ENCODE measurements around the gene CD244. TPM values are rescaled to one million over a fixed set of nuclear protein-coding genes. Genes with fewer than 3 reads are reported as not detected.

Gene CD244
- total RNA-seq, 3 donors from 2014 or later (not counting 1 experiment from before 2014, with no cell fraction given): 131 to 193 (median 150) TPM

DNA sequence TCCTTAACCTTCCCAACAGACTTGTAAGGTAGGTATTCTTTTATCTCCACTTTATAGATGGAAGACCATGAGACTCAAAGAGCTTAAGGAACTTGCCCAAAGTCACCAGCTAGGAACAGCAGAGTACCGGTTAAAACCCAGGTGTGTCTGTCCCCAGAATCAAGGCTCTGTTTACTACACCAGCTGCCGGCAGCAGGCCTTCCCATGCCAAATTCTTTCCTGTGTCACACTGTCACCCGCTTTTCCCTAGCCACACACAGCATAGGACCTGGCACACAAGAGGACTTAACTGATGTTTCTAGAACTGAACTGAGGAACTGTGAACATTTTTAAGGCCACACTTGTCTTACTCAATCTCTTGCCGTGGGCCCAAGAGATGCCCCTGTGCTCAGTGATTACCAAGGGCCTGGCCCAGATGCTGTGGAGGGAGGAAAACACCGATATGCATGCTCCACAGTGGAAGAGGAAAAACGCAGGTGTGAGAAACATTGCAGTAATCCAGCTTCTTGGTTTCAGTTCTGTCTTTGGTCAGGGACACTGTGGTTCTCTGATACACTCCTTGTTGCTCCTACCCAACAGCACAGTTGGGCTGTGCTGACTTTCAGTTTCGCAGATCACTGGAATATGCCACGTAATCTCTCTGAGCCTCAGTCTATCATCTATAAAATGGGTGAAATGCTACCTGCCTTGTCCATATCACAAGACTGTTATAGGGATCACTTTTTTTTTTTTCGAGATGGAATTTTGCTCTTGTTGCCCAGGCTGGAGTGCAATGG, 80.6 kb downstream of the CD244 start:
- peak in 1 of 2 donors; percentile 54 for DNase-seq
- Histone ChIP-seq H3K36me3 (ENCODE audit: control insufficient read depth, insufficient read depth, low read length) (no peaks in the 10 kb centered on the region), H3K4me3 (ENCODE audit: low read length) (no peak overlapping the region), H3K27ac (ENCODE audit: low read length) (peak overlapping the region; percentile 59), H3K9me3 (ENCODE audit: control insufficient read depth, insufficient read depth, low read length) (no peaks in the 10 kb centered on the region), H3K27me3 (ENCODE audit: control insufficient read depth, insufficient read depth, low read length) (no peaks in the 10 kb centered on the region), H3K4me1 (ENCODE audit: control insufficient read depth, insufficient read depth, low read length) (peaks cover 16% of the 10 kb centered on the region)
- no peaks in the 10 kb centered on the region for H3K36me3 Mint-ChIP-seq
- peaks cover 0 to 5% of the 10 kb centered on the region in 2 donors for H3K4me1 Mint-ChIP-seq
- WGBS (ENCODE audit: insufficient coverage): 59% methylated on average over 9 of the region's 9 CpGs
- ATAC-seq: peak; percentile 21 to 67 (median 44)
- no peak overlapping the region for H3K4me3 Mint-ChIP-seq
- intact Hi-C loops (cut with micrococcal nuclease): no loop called here
- no peaks in the 10 kb centered on the region for H3K27me3 Mint-ChIP-seq (ENCODE audit: low read depth in 2 of 2)
- H3K9me3 Mint-ChIP-seq: no peaks in the 10 kb centered on the region
- no peak overlapping the region for H3K27ac Mint-ChIP-seq
- TF ChIP-seq, protein P1, sequence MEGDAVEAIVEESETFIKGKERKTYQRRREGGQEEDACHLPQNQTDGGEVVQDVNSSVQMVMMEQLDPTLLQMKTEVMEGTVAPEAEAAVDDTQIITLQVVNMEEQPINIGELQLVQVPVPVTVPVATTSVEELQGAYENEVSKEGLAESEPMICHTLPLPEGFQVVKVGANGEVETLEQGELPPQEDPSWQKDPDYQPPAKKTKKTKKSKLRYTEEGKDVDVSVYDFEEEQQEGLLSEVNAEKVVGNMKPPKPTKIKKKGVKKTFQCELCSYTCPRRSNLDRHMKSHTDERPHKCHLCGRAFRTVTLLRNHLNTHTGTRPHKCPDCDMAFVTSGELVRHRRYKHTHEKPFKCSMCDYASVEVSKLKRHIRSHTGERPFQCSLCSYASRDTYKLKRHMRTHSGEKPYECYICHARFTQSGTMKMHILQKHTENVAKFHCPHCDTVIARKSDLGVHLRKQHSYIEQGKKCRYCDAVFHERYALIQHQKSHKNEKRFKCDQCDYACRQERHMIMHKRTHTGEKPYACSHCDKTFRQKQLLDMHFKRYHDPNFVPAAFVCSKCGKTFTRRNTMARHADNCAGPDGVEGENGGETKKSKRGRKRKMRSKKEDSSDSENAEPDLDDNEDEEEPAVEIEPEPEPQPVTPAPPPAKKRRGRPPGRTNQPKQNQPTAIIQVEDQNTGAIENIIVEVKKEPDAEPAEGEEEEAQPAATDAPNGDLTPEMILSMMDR (IDR thresholded peaks at IDR 0.05): no peak

DNA sequence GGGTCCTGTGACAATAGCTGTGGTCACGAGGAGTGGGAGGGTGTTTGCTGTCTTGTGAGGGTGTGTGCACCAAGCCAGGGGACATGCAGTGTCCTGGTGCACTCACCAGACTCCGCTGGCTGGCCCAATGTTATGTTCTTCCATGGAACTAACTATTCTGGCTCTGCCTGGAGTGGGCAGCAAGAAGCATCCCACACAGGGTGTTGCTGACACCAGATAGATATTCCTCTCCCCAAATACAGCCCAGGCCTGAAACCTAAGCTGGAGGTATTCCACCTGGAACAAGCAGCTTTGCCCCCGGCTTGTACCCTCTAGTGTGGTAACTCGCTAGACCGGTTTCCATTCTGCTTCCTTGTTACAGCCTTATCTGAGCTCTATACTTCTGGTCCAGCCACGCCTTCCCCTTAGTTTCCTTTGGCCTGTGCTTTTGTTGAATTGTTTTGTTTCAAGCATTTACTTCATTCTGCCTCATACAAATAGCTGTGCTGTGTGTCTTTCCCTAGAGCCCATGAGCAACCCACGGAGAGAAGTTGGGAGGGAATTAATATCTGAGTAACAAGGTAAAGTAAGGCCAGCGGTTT, 81.4 kb downstream of the CD244 start:
- WGBS (ENCODE audit: insufficient coverage): 90% methylated on average over 8 of the region's 8 CpGs
- Histone ChIP-seq H3K4me1 (ENCODE audit: control insufficient read depth, insufficient read depth, low read length) (peaks cover 16% of the 10 kb centered on the region), H3K4me3 (ENCODE audit: low read length) (no peak overlapping the region), H3K27me3 (ENCODE audit: control insufficient read depth, insufficient read depth, low read length) (no peaks in the 10 kb centered on the region), H3K27ac (ENCODE audit: low read length) (peak overlapping the region; percentile 59), H3K9me3 (ENCODE audit: control insufficient read depth, insufficient read depth, low read length) (no peaks in the 10 kb centered on the region), H3K36me3 (ENCODE audit: control insufficient read depth, insufficient read depth, low read length) (no peaks in the 10 kb centered on the region)
- Mint-ChIP-seq H3K4me3 (no peak overlapping the region), H3K27ac (no peak overlapping the region), H3K9me3 (no peaks in the 10 kb centered on the region), H3K27me3 (ENCODE audit: low read depth in 2 of 2) (no peaks in the 10 kb centered on the region), H3K36me3 (no peaks in the 10 kb centered on the region), H3K4me1 (peaks cover 0 to 5% of the 10 kb centered on the region in 2 donors)
- TF ChIP-seq, protein P1 (IDR thresholded peaks at IDR 0.05): no peak
- ATAC-seq: no peak
- intact Hi-C loops (cut with micrococcal nuclease): no loop called here
- no peak for DNase-seq

DNA sequence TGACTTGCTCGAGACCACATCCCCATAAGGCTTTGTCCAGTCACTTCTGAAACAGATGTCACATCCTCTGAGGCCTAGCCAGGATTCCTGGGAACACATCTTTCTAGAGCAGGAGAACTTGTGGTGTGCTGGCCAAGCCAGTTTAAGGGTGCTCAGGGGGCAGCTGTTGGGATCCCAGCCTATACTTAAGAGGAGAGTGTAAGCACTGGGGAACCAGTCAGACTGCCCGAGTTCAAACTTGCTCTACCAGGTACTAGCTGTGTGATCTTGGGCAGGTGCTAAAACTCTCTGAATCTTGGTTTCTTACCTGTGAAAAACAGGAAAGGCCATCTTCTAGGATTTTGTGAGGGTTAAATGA, 82.3 kb downstream of the CD244 start:
- no peaks in the 10 kb centered on the region for H3K27me3 Mint-ChIP-seq (ENCODE audit: low read depth in 2 of 2)

More for the DNA sequence above, 82.3 kb downstream of the CD244 start:
- Histone ChIP-seq H3K27ac (ENCODE audit: low read length) (no peak overlapping the region), H3K9me3 (ENCODE audit: control insufficient read depth, insufficient read depth, low read length) (no peaks in the 10 kb centered on the region), H3K36me3 (ENCODE audit: control insufficient read depth, insufficient read depth, low read length) (no peaks in the 10 kb centered on the region), H3K4me1 (ENCODE audit: control insufficient read depth, insufficient read depth, low read length) (peaks cover 16% of the 10 kb centered on the region), H3K27me3 (ENCODE audit: control insufficient read depth, insufficient read depth, low read length) (no peaks in the 10 kb centered on the region), H3K4me3 (ENCODE audit: low read length) (no peak overlapping the region)
- H3K36me3 Mint-ChIP-seq: no peaks in the 10 kb centered on the region
- no peak overlapping the region for H3K4me3 Mint-ChIP-seq
- intact Hi-C loops (cut with micrococcal nuclease): no loop called here
- DNase-seq (no peak), ATAC-seq (no peak)
- WGBS (ENCODE audit: insufficient coverage): 90% methylated on average over 2 of the region's 2 CpGs
- TF ChIP-seq, protein P1 (IDR thresholded peaks at IDR 0.05): no peak
- no peak overlapping the region for H3K27ac Mint-ChIP-seq
- H3K4me1 Mint-ChIP-seq: peaks cover 0 to 5% of the 10 kb centered on the region in 2 donors
- H3K9me3 Mint-ChIP-seq: no peaks in the 10 kb centered on the region

Other genes with a start within 250 kb of the CD244 start
- gene SLAMF1, start 215.8 kb downstream of the CD244 start, total RNA-seq: 1 to 10 TPM; 1.1 to 3.5 (median 2.1) TPM
- gene CD48, start 151.1 kb downstream of the CD244 start, total RNA-seq: 100 to 1,000 TPM; 213 to 249 (median 223) TPM
- gene SLAMF7, start 123.6 kb downstream of the CD244 start, total RNA-seq: 100 to 1,000 TPM; 191 to 301 (median 227) TPM
- gene LY9, start 66.7 kb downstream of the CD244 start, total RNA-seq: 10 to 100 TPM; 30.3 to 47.1 (median 34.4) TPM
- gene ITLN1, start 22.3 kb upstream of the CD244 start, total RNA-seq: not detected
- gene ITLN2, start 91.9 kb upstream of the CD244 start, total RNA-seq: not detected
- gene F11R, start 158.3 kb upstream of the CD244 start, total RNA-seq: 10 to 100 TPM; 27.8 to 34.6 (median 30.2) TPM
- gene TSTD1, start 176.1 kb upstream of the CD244 start, total RNA-seq: 10 to 100 TPM; 31.8 to 36.3 (median 34.3) TPM
- 100 to 1,000 TPM; 113 to 121 (median 114) TPM for gene USF1, start 183.1 kb upstream of the CD244 start, total RNA-seq
- gene ARHGAP30, start 207.0 kb upstream of the CD244 start, total RNA-seq: 100 to 1,000 TPM; 246 to 310 (median 272) TPM
- gene NECTIN4, start 226.7 kb upstream of the CD244 start, total RNA-seq: under 1 TPM in 2 of 3 donors, not detected in 1; 0.07 to 0.09 TPM
- under 1 TPM in 2 of 3 donors, not detected in 1; 0.49 to 0.50 TPM for gene KLHDC9, start 235.5 kb upstream of the CD244 start, total RNA-seq